NB4 (cell line): Measurements from ENCODE around the gene TMEM247.

ENCODE experiments used
- DNase-seq: peaks from one replicate; pipeline ENCODE4 v3.0.0; 2010; ENCODE audit warnings: low read depth
- H3K4me3 ChIP-seq: one replicate; pipeline ENCODE4 v1.5.1; 2011; ENCODE audit warnings: mild to moderate bottlenecking, low read depth, low read length, moderate library complexity
- MYC ChIP-seq: IDR thresholded peaks from 2 replicates; pipeline ENCODE4 v1.6.1; 2011; ENCODE audit warnings: low read depth, low read length
- POLR2A ChIP-seq: IDR thresholded peaks from 2 replicates; pipeline ENCODE4 v1.6.1; 2011; ENCODE audit warnings: mild to moderate bottlenecking; ENCODE audit not compliant: insufficient read length; ENCODE audit errors: extremely low read depth
- TF ChIP-seq, protein P1 (sequence below): IDR thresholded peaks from 2 replicates; pipeline ENCODE4 v1.6.1; 2011; ENCODE audit warnings: low read depth, low read length
- TF ChIP-seq, protein P2 (sequence below): IDR thresholded peaks from one replicate; pipeline ENCODE4 v1.5.1; 2012; ENCODE audit warnings: low read depth, low read length

Gene TMEM247

DNA sequence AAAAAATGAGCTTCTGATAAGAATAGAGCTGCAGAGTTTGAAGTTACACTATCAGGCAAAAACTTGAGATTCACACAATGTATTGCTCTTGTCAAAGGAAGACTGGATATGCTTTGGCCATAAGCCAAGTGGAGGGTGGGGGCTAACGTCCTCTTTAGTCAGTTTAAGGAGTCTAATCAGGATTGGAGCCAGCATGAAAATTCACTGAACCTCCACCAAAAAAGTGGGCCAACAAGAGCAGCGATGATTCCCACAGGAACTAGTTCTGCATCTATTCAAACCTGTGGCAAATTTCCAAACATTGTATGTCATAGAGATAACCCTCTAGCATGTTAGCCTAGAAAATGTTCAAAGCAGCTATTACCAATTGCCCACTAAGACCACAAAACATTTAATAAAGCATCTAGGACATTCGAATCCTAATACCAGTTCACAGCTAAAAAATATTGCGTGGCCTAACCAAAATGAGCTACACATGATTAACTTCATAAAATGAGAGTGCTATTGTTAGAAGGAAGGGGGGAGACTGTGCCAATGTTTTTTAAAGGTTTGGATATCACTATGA, 43.5 kb upstream of the TMEM247 start:
- TF ChIP-seq MYC (no peak), POLR2A (no peak)
- TF ChIP-seq, protein P1, sequence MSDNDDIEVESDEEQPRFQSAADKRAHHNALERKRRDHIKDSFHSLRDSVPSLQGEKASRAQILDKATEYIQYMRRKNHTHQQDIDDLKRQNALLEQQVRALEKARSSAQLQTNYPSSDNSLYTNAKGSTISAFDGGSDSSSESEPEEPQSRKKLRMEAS, result no peak
- TF ChIP-seq, protein P2, sequence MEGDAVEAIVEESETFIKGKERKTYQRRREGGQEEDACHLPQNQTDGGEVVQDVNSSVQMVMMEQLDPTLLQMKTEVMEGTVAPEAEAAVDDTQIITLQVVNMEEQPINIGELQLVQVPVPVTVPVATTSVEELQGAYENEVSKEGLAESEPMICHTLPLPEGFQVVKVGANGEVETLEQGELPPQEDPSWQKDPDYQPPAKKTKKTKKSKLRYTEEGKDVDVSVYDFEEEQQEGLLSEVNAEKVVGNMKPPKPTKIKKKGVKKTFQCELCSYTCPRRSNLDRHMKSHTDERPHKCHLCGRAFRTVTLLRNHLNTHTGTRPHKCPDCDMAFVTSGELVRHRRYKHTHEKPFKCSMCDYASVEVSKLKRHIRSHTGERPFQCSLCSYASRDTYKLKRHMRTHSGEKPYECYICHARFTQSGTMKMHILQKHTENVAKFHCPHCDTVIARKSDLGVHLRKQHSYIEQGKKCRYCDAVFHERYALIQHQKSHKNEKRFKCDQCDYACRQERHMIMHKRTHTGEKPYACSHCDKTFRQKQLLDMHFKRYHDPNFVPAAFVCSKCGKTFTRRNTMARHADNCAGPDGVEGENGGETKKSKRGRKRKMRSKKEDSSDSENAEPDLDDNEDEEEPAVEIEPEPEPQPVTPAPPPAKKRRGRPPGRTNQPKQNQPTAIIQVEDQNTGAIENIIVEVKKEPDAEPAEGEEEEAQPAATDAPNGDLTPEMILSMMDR, result no peak
- no peak for DNase-seq
- H3K4me3 ChIP-seq, result no peak overlapping the region

DNA sequence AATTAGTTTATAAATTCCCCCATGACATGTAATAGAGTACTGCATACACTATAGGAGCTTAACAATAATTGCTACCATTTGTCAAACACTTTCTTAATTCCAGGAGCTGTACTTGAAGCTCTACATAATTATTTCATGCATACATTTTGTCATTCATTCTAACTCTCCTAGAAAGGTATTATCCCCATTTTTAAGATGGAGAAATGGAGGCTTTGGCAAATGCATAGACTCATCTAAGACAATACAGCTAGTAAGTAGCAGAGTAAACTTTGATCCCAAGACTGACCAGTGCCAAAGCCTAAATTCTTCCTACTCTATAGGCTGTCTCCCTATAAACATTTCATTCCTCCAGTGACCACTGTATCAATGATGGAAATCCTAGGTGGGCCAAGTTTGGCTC, 42.6 kb upstream of the TMEM247 start:
- no peak for DNase-seq
- TF ChIP-seq, protein P2, result no peak
- TF ChIP-seq MYC (no peak), POLR2A (no peak)
- TF ChIP-seq, protein P1, result no peak

DNA sequence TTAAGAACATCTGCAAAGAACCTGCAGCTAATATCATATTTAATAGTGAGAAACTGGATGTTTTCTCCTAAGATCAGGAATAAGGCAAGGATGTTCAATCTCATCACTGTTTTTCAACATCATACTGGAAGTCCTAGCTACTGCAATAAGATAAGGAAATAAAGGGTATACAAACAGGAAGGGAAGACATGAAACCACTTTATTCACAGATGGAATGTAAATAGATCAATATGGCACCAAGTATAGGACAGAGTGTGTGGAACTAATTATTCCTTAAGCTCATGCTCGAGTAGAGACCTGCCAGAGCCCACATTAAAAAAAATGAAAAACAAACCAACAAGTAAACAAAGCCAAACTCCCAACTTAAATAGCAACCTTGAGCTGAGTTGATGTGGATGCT, 41.3 kb upstream of the TMEM247 start:
- TF ChIP-seq POLR2A (no peak), MYC (no peak)
- TF ChIP-seq, protein P2, result no peak
- TF ChIP-seq, protein P1, result no peak
- H3K4me3 ChIP-seq, result no peak overlapping the region
- DNase-seq, result no peak

More for the DNA sequence above, 42.6 kb upstream of the TMEM247 start:
- H3K4me3 ChIP-seq, result no peak overlapping the region

DNA sequence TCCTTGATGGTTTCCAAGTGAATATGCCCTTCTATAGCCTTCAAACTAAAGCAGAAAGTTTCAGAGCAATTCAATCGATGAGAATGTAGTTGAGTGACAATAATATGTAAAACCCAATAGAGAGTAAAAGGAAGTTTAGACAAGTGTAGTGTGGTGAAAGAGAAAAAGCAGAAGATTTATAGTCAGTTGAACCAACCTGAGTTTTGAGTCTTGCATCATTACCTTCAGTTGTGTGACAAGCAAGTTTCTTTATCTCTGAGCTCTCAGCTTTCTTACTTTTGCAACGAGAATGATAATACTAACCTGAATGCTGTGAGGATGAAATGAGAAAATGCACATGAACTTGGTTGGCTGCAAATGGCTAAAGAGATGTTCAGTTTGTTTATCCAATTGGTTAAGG, 40.6 kb upstream of the TMEM247 start:
- DNase-seq, result peak; percentile 41
- TF ChIP-seq POLR2A (no peak), MYC (no peak)
- TF ChIP-seq, protein P1, result no peak
- TF ChIP-seq, protein P2, result no peak
- no peak overlapping the region for H3K4me3 ChIP-seq

DNA sequence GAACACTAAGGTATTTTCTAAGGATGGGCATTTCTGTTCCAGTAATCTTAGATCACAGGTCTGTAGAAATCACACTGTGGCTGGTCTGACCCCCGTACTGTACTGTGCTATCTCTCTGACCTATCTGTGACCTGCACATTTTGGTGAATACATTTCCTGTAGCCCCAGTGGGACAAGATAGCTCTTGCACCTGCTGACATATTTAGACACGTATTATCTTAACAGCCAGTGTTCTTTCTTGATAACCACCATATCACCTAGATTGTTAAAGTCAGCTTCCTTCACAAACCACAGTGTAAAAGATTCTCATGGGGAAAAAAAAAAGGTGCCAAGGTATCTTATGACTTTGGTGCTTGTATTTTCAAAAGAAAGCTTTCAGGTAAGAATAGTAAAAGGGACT, 39.8 kb upstream of the TMEM247 start:
- TF ChIP-seq, protein P2, result no peak
- TF ChIP-seq, protein P1, result no peak
- TF ChIP-seq MYC (no peak), POLR2A (no peak)
- DNase-seq, result peak; percentile 39

More for the DNA sequence above, 39.8 kb upstream of the TMEM247 start:
- no peak overlapping the region for H3K4me3 ChIP-seq
